ENCODE data around the gene PEF1. TPM values are rescaled to one million over a fixed set of nuclear protein-coding genes. Genes with fewer than 3 reads are reported as not detected.

Gene PEF1
- total RNA-seq, 1 donor from 2014 or later = 31.1 TPM

DNA sequence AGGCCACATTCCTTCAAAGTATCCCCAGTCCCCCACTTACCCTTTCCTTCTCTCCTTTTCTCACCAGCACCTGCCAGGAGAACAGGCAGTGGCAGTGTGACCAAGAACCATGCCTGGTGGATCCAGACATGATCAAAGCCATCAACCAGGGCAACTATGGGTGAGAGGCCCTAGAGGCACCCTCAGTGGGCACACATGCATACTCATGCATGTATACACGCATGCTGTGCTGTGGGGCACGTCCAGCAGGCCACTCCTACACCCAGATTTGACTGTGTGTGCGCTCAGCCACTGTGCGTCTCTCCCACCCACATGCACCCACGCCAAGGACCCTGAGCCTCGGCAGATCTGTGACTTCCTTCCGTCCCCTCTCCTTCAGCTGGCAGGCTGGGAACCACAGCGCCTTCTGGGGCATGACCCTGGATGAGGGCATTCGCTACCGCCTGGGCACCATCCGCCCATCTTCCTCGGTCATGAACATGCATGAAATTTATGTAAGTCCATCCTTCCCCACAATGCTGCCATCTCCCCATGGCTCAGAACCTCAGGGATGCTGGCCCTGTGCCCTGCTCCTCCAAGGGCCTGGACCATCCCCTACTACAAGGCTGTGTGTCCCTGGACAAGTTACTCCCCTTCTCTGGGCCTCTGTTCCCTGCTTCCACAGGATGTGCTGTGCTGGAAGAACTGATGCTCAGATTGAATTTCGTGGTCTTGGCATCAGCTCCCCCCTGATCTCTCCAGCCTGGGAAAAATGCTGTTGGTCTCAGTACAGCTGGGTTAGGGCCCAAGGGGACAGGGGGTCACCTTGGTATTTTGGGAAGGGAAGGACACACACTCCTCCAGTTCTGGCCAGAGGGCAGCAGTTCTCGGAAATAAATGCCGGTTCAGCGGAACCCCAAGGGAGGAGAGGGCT is 61.3 kb downstream of the PEF1 start:
- DNase-seq (no peak), ATAC-seq (ENCODE audit: poor library complexity) (peak; percentile 9)
- intact Hi-C loops (cut with DNase I) = no loop called here

- intact Hi-C loops (cut with DNase I) = no loop called here
- DNase-seq = no peak
- ATAC-seq (ENCODE audit: poor library complexity) = peak; percentile 61
Measured at GRCh38 chr1:31581821-31582810, 62.6 kb downstream of the PEF1 start.

GRCh38 chr1:31580891-31581603 is 63.6 kb downstream of the PEF1 start:
- intact Hi-C loops (cut with DNase I) = no loop called here
- ATAC-seq (ENCODE audit: poor library complexity) = no peak

DNA sequence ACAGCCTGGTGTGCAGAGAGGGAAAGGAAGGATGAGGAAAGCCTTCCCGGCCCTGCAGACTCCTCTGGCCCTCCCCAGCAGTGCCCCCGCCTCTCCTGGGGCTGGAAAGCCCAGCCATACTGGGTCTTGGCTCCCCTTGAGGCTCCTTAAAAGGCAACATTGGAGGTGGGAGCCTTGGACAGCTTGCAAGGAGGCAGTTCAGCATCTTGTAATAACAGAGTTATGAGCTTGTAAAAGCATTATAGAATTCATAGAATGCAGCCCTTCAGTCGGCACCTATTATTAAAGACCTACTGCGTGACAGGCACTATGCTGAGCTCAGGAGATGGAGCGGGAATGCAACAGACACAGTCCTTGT is 64.2 kb downstream of the PEF1 start:
- intact Hi-C loops (cut with DNase I) = no loop called here
- ATAC-seq (ENCODE audit: poor library complexity) (no peak), DNase-seq (no peak)

More at GRCh38 chr1:31580891-31581603, 63.6 kb downstream of the PEF1 start:
- no peak for DNase-seq

Other genes starting within 250 kb of the PEF1 start
- gene SERINC2, start 231.7 kb downstream of the PEF1 start, total RNA-seq = 1.5 TPM
- gene TINAGL1, start 68.4 kb downstream of the PEF1 start, total RNA-seq = 268 TPM
- gene HCRTR1, start 27.2 kb downstream of the PEF1 start, total RNA-seq = 0.46 TPM
- 10.9 TPM for gene COL16A1, start 59.1 kb upstream of the PEF1 start, total RNA-seq
- 14.7 TPM for gene ADGRB2, start 119.5 kb upstream of the PEF1 start, total RNA-seq
- gene SPOCD1, start 171.1 kb upstream of the PEF1 start, total RNA-seq = not detected

Measured in Right ventricle myocardium superior (tissue), 1 donor.